ENCODE data around the gene ST6GALNAC6.

- no peak for TF ChIP-seq CTCF (IDR thresholded peaks at IDR 0.05)
- peak in 1 of 2 donors; percentile 55 for TF ChIP-seq POLR2A (IDR thresholded peaks at IDR 0.05)
These were observed 38.2 kb upstream of the ST6GALNAC6 start, which contains the start of gene DPM2 for GRCh38 chr9:127937388-127938297.

All from sigmoid colon (tissue), 3 donors.